Keratinocyte (primary cell): Measurements from ENCODE around the gene CKMT2. TPM values are rescaled to one million over a fixed set of nuclear protein-coding genes. Genes with fewer than 3 reads are reported as not detected.
"Not testable (repeated sequence)": the region's sequence is repeated elsewhere in the genome, so short reads cannot be mapped to it uniquely, and the experiment has no call there.

Experiments used
- DNase-seq: peaks from one replicate; pipeline ENCODE4 v3.0.0-alpha.2; 2011; ENCODE audit warnings: low read depth, missing footprints, low spot score
- FAIRE-seq: peaks from 2 replicates; lab custom pipeline; 2011; peaks lifted over from hg19 to GRCh38; lab: Jason Lieb, UNC
- H2AFZ ChIP-seq: 2 replicates; pipeline ENCODE4 v1.6.0; 2012; ENCODE audit warnings: low read length, control low read depth, inconsistent platforms; ENCODE audit not compliant: control insufficient read depth
- H3K27ac ChIP-seq: 2 replicates; pipeline ENCODE4 v1.5.1; 2011; ENCODE audit warnings: low read length; ENCODE audit not compliant: control insufficient read depth, insufficient read depth
- H3K27me3 ChIP-seq: 3 replicates; pipeline ENCODE4 v1.6.0; 2011; ENCODE audit warnings: low read length; ENCODE audit not compliant: control insufficient read depth, insufficient read depth; ENCODE audit errors: extremely low read depth
- H3K36me3 ChIP-seq, 2 experiments: 2 replicates in 1 of 2; 3 replicates in 1 of 2; pipeline ENCODE4 v1.5.1; 2011; ENCODE audit warnings: low read length in 2 of 2, mild to moderate bottlenecking in 1 of 2; ENCODE audit not compliant: control insufficient read depth in 2 of 2, insufficient read depth in 2 of 2; ENCODE audit errors: extremely low read depth in 1 of 2
- H3K4me1 ChIP-seq: 3 replicates; pipeline ENCODE4 v1.5.1; 2011; ENCODE audit warnings: low read length; ENCODE audit not compliant: control insufficient read depth, insufficient read depth; ENCODE audit errors: extremely low read depth
- H3K4me2 ChIP-seq: 3 replicates; pipeline ENCODE4 v1.6.0; 2011; ENCODE audit warnings: low read depth, low read length; ENCODE audit not compliant: control insufficient read depth, insufficient read depth; ENCODE audit errors: extremely low read depth
- H3K4me3 ChIP-seq, 3 experiments: fragments of 200-600 bp in 1 of 3; sonication (generic) in 1 of 3; 2 replicates in 2 of 3; 3 replicates in 1 of 3; pipeline ENCODE4 v1.5.1; 2011 to 2016; ENCODE audit warnings: low read length in 3 of 3, mild to moderate bottlenecking in 3 of 3, control low read depth in 2 of 3, inconsistent platforms in 1 of 3, low read depth in 1 of 3, mixed read lengths in 1 of 3, mixed run types in 1 of 3, moderate library complexity in 1 of 3; ENCODE audit not compliant: control insufficient read depth in 2 of 3, insufficient read depth in 2 of 3; ENCODE audit errors: extremely low read depth in 1 of 3
- H3K79me2 ChIP-seq: 2 replicates; pipeline ENCODE4 v1.6.0; 2012; ENCODE audit warnings: low read length; ENCODE audit not compliant: control insufficient read depth, insufficient read depth
- H3K9ac ChIP-seq: 3 replicates; pipeline ENCODE4 v1.6.0; 2011; ENCODE audit warnings: low read length; ENCODE audit not compliant: control insufficient read depth, insufficient read depth; ENCODE audit errors: extremely low read depth
- H3K9me1 ChIP-seq: 3 replicates; pipeline ENCODE4 v1.6.0; 2011; ENCODE audit warnings: low read length; ENCODE audit not compliant: control insufficient read depth, insufficient read depth; ENCODE audit errors: extremely low read depth
- H3K9me3 ChIP-seq: 2 replicates; pipeline ENCODE4 v1.5.1; 2012; ENCODE audit warnings: low read depth, low read length; ENCODE audit not compliant: control insufficient read depth
- H4K20me1 ChIP-seq: 3 replicates; pipeline ENCODE4 v1.6.0; 2011; ENCODE audit warnings: low read length; ENCODE audit not compliant: control insufficient read depth, insufficient read depth; ENCODE audit errors: extremely low read depth
- EZH2 ChIP-seq: IDR thresholded peaks from one replicate; pipeline ENCODE4 v1.6.1; 2012; ENCODE audit warnings: inconsistent platforms, mild to moderate bottlenecking, low read length, moderate library complexity
- dilution Hi-C: fragments of 300-500 bp; cut with MboI; formaldehyde crosslinking; loops from one replicate; pipeline ENCODE4 v1.7.0; 2020; ENCODE audit warnings: low sequenced_read_pairs; ENCODE audit not compliant: extremely low pct_ligation_motif_present
- polyA plus RNA-seq, 5 experiments: library from polyadenylated mRNA; depleted of rRNA in 3 of 5; stranded (reverse) in 3 of 5; stranded (forward) in 1 of 5; unstranded in 1 of 5; fragments of >200 nt; gene quantifications; 1 replicate in 1 of 5; 2 replicates in 3 of 5; 3 replicates in 1 of 5; pipeline versions ENCODE4 v1.2.1 to v1.2.3, GENCODE V29; 2011 to 2012; ENCODE audit warnings: missing spikeins in 2 of 5, low read depth in 1 of 5, low replicate concordance in 1 of 5
- TF ChIP-seq, protein P1 (sequence below), 3 experiments: IDR thresholded peaks in 1 of 3; conservative IDR thresholded peaks in 1 of 3; optimal IDR thresholded peaks in 1 of 3; 2 replicates in 2 of 3; 3 replicates in 1 of 3; pipeline versions ENCODE3 to v1.5.1; 2011; ENCODE audit warnings: low read length in 3 of 3, mild to moderate bottlenecking in 3 of 3, moderate library complexity in 2 of 3, control low read depth in 1 of 3, inconsistent platforms in 1 of 3; ENCODE audit not compliant: insufficient read depth in 2 of 3; ENCODE audit errors: extremely low read depth in 1 of 3

Gene CKMT2
- polyA plus RNA-seq, 1 donor (not counting 4 experiments of a cell fraction or from before 2014, with no cell fraction given): not detected

DNA sequence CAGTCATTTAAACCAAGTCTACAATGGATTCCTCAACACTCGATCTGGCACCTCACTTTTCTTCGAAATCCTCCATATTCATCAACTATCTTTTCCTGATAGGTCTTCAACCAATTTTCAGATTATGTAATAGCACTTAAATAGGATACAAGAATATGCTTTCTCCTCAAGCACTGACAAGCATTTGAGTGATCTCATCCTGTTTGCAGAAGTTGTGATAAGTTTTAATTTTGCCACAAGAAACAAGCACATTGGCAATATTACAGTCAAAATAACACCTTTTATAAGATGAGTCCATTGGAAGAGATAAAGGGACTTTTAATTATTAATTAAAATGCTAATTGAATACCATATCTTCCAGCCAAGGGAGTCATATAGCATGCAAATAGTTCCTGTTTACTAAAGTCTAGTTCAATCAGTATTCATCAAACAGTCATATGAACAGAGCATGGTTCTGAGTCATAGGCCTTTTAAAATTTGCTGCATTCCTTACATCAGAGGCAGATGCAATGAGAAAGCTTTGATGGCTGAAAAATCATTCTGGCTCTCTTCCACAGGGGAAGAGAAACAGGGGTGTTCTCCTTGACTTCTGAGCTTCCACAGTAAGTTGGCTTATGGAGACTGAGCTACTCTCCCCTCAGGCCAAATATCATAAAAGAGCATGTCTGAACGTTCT lies 35.5 kb downstream of the CKMT2 start:
- Histone ChIP-seq H3K27ac (peak overlapping the region; percentile 49), H3K4me1 (peaks cover 14% of the 10 kb centered on the region), H3K79me2 (peaks cover 6% of the 10 kb centered on the region), H3K4me3 (peak overlapping the region in 1 of 3 experiments; percentile 21), H3K9ac (peak overlapping the region; percentile 24), H3K36me3 (no peaks in the 10 kb centered on the region), H3K27me3 (no peaks in the 10 kb centered on the region), H2AFZ (no peak overlapping the region), H4K20me1 (no peaks in the 10 kb centered on the region), H3K9me1 (peaks cover 2% of the 10 kb centered on the region), H3K9me3 (no peaks in the 10 kb centered on the region), H3K4me2 (peak overlapping the region; percentile 73)
- no peak for TF ChIP-seq EZH2
- TF ChIP-seq, protein P1, sequence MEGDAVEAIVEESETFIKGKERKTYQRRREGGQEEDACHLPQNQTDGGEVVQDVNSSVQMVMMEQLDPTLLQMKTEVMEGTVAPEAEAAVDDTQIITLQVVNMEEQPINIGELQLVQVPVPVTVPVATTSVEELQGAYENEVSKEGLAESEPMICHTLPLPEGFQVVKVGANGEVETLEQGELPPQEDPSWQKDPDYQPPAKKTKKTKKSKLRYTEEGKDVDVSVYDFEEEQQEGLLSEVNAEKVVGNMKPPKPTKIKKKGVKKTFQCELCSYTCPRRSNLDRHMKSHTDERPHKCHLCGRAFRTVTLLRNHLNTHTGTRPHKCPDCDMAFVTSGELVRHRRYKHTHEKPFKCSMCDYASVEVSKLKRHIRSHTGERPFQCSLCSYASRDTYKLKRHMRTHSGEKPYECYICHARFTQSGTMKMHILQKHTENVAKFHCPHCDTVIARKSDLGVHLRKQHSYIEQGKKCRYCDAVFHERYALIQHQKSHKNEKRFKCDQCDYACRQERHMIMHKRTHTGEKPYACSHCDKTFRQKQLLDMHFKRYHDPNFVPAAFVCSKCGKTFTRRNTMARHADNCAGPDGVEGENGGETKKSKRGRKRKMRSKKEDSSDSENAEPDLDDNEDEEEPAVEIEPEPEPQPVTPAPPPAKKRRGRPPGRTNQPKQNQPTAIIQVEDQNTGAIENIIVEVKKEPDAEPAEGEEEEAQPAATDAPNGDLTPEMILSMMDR (optimal IDR thresholded peaks at IDR 0.05 in 1 of 3, IDR thresholded peaks at IDR 0.05 in 1 of 3, conservative IDR thresholded peaks at IDR 0.05 in 1 of 3; ENCODE audit: extremely low read depth in 1 of 3, insufficient read depth in 2 of 3, low read length in 3 of 3): no peak
- DNase-seq (no peak), FAIRE-seq (peak; percentile 90)
- dilution Hi-C loops: no loop called here

DNA sequence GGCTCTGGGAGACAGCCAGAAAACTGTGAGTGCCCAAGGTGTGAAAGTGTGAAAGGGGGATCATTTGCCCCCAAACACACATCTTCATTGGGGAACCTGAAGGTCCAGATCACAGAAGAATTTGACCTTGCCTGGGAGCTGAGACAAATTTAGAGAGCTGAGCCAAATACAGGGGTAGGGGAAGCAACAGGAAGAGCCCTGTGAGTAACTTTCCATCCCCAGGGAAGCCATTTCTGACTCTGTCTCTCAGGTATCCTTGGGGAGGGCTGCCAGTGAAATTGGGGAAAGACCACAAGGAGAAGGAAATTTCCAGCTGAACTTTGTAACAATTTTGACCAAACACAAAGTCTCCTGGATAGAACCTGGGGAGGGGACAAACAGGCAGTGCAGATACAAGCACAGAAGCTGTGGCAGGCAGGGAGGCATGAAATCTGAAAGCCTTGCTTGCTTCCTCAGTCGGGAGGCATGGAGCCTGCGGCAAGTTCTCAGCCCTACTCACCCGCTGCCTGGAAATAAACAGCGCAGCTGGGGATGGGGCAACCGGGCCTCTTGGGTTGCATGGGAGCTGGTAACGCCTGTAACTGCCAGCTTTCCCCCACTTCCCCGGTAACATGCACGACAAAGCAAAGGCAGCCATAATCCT lies 36.8 kb downstream of the CKMT2 start:
- H3K9me1 ChIP-seq: peaks cover 2% of the 10 kb centered on the region
- H3K79me2 ChIP-seq: peaks cover 6% of the 10 kb centered on the region
- no peaks in the 10 kb centered on the region for H3K9me3 ChIP-seq
- H3K27ac ChIP-seq: peak overlapping the region; percentile 49
- no peak for TF ChIP-seq EZH2
- TF ChIP-seq, protein P1 (optimal IDR thresholded peaks at IDR 0.05 in 1 of 3, IDR thresholded peaks at IDR 0.05 in 1 of 3, conservative IDR thresholded peaks at IDR 0.05 in 1 of 3; ENCODE audit: extremely low read depth in 1 of 3, insufficient read depth in 2 of 3, low read length in 3 of 3): no peak
- no peaks in the 10 kb centered on the region for H3K36me3 ChIP-seq
- H3K4me1 ChIP-seq: peaks cover 14% of the 10 kb centered on the region
- DNase-seq (no peak), FAIRE-seq (no peak)
- no peak overlapping the region for H3K4me2 ChIP-seq
- H3K4me3 ChIP-seq: no peak overlapping the region
- no peak overlapping the region for H2AFZ ChIP-seq
- dilution Hi-C loops: no loop called here
- no peaks in the 10 kb centered on the region for H3K27me3 ChIP-seq
- no peak overlapping the region for H3K9ac ChIP-seq
- no peaks in the 10 kb centered on the region for H4K20me1 ChIP-seq

DNA sequence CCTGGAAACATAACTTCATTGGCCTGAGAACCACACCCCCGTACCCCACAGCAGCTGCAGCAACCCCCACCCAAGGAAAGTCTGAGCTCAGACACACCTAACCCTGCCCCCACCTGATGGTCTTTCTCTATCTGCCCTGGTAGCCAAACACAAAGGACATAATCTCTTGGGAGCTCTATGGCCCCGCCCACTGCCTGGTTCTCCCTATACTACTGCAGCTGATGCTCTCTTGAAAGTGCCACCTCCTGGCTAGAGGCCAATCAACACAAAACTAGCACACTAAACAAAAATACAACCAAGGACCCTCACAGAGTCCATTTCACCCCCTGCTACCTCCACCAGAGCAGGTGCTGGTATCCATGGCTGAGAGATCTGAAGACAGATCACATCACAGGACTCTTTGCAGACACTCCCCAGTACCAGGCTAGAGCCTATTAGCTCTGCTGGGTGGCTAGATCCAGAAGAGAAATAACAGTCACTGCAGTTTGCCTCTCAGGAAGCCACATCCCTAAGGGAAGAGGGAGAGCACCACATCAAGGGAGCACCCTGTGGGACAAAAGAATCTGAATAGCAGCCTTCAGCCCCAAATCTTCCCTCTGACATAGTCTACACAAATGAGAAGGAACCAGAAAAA lies 37.4 kb downstream of the CKMT2 start:
- DNase-seq, H3K9ac ChIP-seq, H3K27me3 ChIP-seq, dilution Hi-C loops, H3K4me2 ChIP-seq, H3K9me3 ChIP-seq, H4K20me1 ChIP-seq, H3K9me1 ChIP-seq, H3K4me3 ChIP-seq, H3K27ac ChIP-seq, H2AFZ ChIP-seq, H3K36me3 ChIP-seq, FAIRE-seq, H3K79me2 ChIP-seq: not testable (repeated sequence)
- H3K4me1 ChIP-seq: peaks cover 14% of the 10 kb centered on the region
